Measurements from ENCODE around the gene GNAO1.

GRCh38 chr16:56261656-56262055, 70.4 kb downstream of the GNAO1 start:
- TF ChIP-seq CTCF (optimal IDR thresholded peaks at IDR 0.05 in 1 of 3, IDR thresholded peaks at IDR 0.05 in 1 of 3, conservative IDR thresholded peaks at IDR 0.05 in 1 of 3; ENCODE audit: extremely low read depth in 1 of 3, insufficient read depth in 2 of 3, low read length in 3 of 3): no peak
- TF ChIP-seq EZH2 (IDR thresholded peaks at IDR 0.05; ENCODE audit: low read length): no peak

Measured in keratinocyte (primary cell).